ENCODE data around the gene PRR19.

DNA sequence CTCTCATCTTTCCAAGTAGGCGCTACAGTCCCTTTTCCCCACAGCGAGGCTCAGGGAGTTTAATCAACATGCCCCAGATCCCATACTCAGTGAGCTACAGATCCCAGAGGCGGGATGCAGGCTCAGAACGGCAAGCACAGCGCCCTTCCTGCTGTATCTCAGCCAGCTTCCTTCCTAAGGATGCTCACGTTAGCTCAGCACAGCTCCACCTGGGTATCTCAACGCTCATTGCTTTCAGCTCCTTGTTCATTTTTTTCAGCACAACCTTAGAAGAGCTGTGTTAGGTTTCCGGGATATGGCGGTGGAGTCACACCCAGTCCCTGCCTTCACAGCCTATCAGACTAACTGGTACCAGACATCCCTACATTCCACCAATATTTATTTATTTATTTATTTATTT, 20.4 kb downstream of the PRR19 start:
- TF ChIP-seq, protein P1, sequence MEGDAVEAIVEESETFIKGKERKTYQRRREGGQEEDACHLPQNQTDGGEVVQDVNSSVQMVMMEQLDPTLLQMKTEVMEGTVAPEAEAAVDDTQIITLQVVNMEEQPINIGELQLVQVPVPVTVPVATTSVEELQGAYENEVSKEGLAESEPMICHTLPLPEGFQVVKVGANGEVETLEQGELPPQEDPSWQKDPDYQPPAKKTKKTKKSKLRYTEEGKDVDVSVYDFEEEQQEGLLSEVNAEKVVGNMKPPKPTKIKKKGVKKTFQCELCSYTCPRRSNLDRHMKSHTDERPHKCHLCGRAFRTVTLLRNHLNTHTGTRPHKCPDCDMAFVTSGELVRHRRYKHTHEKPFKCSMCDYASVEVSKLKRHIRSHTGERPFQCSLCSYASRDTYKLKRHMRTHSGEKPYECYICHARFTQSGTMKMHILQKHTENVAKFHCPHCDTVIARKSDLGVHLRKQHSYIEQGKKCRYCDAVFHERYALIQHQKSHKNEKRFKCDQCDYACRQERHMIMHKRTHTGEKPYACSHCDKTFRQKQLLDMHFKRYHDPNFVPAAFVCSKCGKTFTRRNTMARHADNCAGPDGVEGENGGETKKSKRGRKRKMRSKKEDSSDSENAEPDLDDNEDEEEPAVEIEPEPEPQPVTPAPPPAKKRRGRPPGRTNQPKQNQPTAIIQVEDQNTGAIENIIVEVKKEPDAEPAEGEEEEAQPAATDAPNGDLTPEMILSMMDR (IDR thresholded peaks at IDR 0.05; ENCODE audit: poor library complexity, severe bottlenecking) = no peak
- no peak for TF ChIP-seq EP300 (conservative IDR thresholded peaks at IDR 0.05; ENCODE audit: poor library complexity, severe bottlenecking)

All from neural cell (in vitro differentiated cells).